ENCODE measurements around the gene PKD1L1. TPM values are rescaled to one million over a fixed set of nuclear protein-coding genes. Genes with fewer than 3 reads are reported as not detected.

PKD1L1 gene
- total RNA-seq, 1 donor from 2014 or later, result 0.59 TPM

- peaks cover 17% of the 10 kb centered on the region for H3K4me1 ChIP-seq
- no peaks in the 10 kb centered on the region for H3K9me3 ChIP-seq
- intact Hi-C loops (cut with DNase I), result no loop called here
- H3K4me3 ChIP-seq, result no peak overlapping the region
- H3K27me3 ChIP-seq (ENCODE audit: low read depth), result no peaks in the 10 kb centered on the region
- ATAC-seq (peak; percentile 64 to 79), DNase-seq (no peak)
- H3K36me3 ChIP-seq, result peaks cover 15% of the 10 kb centered on the region
- H3K27ac ChIP-seq, result peak overlapping the region; percentile 39
- no peak for TF ChIP-seq CTCF (IDR thresholded peaks at IDR 0.05)
Observed at GRCh38 chr7:47950714-47951113, 2.4 kb upstream of the PKD1L1 start.

- H3K27ac ChIP-seq, result peak overlapping the region; percentile 39
- intact Hi-C loops (cut with DNase I), result no loop called here
- ATAC-seq, result no peak
Observed at GRCh38 chr7:47949703-47950102, 1.4 kb upstream of the PKD1L1 start.

GRCh38 chr7:47947355-47947749 lies 914 bp downstream of the PKD1L1 start:
- intact Hi-C loops (cut with DNase I), result no loop called here
- ATAC-seq, result no peak
- H3K27ac ChIP-seq, result peak overlapping the region; percentile 41

More at GRCh38 chr7:47949703-47950102, 1.4 kb upstream of the PKD1L1 start:
- no peak overlapping the region for H3K4me3 ChIP-seq
- peaks cover 19% of the 10 kb centered on the region for H3K4me1 ChIP-seq
- H3K27me3 ChIP-seq (ENCODE audit: low read depth), result no peaks in the 10 kb centered on the region
- DNase-seq, result no peak
- TF ChIP-seq CTCF (IDR thresholded peaks at IDR 0.05), result no peak
- no peaks in the 10 kb centered on the region for H3K9me3 ChIP-seq
- H3K36me3 ChIP-seq, result peaks cover 9% of the 10 kb centered on the region

GRCh38 chr7:47946581-47947354 lies 1.5 kb downstream of the PKD1L1 start:
- no peak for ATAC-seq
- peaks cover 27% of the 10 kb centered on the region for H3K4me1 ChIP-seq
- H3K4me3 ChIP-seq, result no peak overlapping the region
- H3K27ac ChIP-seq, result peak overlapping the region; percentile 41
- no peak for TF ChIP-seq CTCF (IDR thresholded peaks at IDR 0.05)
- H3K27me3 ChIP-seq (ENCODE audit: low read depth), result no peaks in the 10 kb centered on the region
- no peaks in the 10 kb centered on the region for H3K36me3 ChIP-seq
- DNase-seq, result no peak
- H3K9me3 ChIP-seq, result no peaks in the 10 kb centered on the region
- intact Hi-C loops (cut with DNase I), result no loop called here

More at GRCh38 chr7:47947355-47947749, 914 bp downstream of the PKD1L1 start:
- Histone ChIP-seq H3K9me3 (no peaks in the 10 kb centered on the region), H3K36me3 (no peaks in the 10 kb centered on the region), H3K4me1 (peaks cover 21% of the 10 kb centered on the region), H3K4me3 (no peak overlapping the region), H3K27me3 (ENCODE audit: low read depth) (no peaks in the 10 kb centered on the region)
- no peak for TF ChIP-seq CTCF (IDR thresholded peaks at IDR 0.05)
- DNase-seq, result no peak

- peak in 1 of 2 donors; percentile 46 for ATAC-seq
- Histone ChIP-seq H3K27me3 (ENCODE audit: low read depth) (no peaks in the 10 kb centered on the region), H3K4me1 (peaks cover 33% of the 10 kb centered on the region), H3K4me3 (no peak overlapping the region), H3K27ac (no peak overlapping the region), H3K36me3 (no peaks in the 10 kb centered on the region), H3K9me3 (no peaks in the 10 kb centered on the region)
- intact Hi-C loops (cut with DNase I), result no loop called here
- TF ChIP-seq CTCF (IDR thresholded peaks at IDR 0.05), result peak; percentile 81
- peak; percentile 83 for DNase-seq
Observed at GRCh38 chr7:47945261-47946015, 2.8 kb downstream of the PKD1L1 start.

Data from lower lobe of right lung (tissue), 2 donors.